ENCODE data around the gene GLB1L3.

GRCh38 chr11:134235399-134235798 is 40.8 kb upstream of the GLB1L3 start:
- TF ChIP-seq POLR2A (IDR thresholded peaks at IDR 0.05) (no peak), CTCF (IDR thresholded peaks at IDR 0.05) (no peak)

All from heart left ventricle (tissue), 13 donors.